GM18526 (cell line): ENCODE results near the gene GPR173.

Experiments used
- POLR2A ChIP-seq: IDR thresholded peaks from 3 replicates; pipeline ENCODE4 v1.6.1; 2011; ENCODE audit not compliant: insufficient read length; ENCODE audit errors: extremely low read depth

Gene GPR173

DNA sequence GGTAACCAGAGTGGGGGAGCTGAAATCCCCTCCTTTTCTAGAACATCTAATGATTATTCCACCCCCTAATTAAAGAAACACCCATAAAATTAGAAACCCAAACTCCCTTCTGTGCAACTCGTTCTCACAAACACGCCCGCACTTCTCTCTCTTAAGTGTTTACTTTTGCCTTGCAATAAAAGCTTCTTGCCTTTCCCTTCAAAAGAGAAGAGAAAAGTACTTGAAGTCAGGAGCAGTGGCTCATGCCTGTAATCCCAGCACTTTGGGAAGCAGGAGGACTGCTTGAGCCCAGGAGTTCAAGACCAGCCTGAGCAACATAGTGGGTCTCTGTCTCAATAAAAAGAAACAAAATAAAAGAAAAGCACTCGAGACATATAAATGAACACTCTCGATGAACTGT lies 3.6 kb upstream of the GPR173 start:
- TF ChIP-seq POLR2A, result no peak

DNA sequence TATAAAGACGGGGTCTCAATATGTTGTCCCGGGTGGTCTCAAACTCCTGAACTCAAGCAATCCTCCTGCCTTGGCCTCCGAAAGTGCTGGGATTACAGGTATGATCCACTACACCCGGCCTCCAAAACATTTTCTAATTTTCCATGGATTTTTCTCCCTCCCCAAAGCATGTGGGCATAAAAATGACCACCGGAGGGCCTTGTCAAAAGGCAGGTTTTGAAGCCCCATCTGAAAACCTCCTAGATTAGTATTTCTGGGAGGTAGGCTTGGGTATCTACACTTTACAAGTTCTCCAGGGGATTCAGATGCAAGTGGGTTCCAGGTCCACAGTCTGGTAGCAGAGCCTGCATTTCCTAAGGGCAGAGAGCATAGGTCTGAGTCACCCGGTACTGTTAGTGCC lies 1.4 kb upstream of the GPR173 start:
- no peak for TF ChIP-seq POLR2A

DNA sequence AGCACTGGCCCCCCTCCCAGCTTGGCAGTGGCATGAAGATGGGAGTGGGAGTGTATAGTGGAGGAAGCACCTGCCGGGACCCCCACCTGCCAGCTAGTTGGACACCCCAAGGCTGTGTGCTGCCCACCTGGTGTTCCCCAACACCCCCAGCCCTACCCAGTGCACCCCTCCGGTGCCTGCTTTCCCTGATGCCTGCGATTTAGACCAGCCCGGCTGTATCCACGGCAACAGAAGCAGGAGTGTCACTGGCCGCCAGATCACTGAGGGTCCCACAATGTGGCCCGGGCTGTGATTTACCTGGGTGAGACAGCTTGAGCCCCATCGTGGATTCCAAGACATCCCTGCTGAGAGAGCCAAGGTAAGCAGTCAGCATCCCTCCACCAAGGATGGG lies 533 bp downstream of the GPR173 start:
- no peak for TF ChIP-seq POLR2A

DNA sequence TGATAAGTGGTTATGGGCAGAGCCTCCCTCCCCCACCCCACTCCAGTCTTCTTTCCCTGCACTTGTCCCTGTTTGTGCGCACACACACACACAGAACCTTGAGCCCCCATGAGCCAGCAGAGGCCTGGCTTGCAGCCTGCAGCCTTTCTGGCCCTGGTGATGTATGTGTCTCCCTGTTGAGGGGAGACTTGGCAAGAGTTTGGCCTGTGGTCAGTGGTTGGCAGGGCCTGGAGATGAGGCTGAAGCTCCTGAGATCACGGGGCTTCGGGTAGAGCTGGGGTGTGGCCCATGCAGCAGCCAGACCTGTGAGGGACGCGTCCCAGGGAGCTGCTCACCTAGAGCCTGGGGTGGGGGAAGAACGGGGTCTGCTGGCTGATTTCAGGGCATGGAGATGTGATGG lies 2.3 kb downstream of the GPR173 start:
- no peak for TF ChIP-seq POLR2A

DNA sequence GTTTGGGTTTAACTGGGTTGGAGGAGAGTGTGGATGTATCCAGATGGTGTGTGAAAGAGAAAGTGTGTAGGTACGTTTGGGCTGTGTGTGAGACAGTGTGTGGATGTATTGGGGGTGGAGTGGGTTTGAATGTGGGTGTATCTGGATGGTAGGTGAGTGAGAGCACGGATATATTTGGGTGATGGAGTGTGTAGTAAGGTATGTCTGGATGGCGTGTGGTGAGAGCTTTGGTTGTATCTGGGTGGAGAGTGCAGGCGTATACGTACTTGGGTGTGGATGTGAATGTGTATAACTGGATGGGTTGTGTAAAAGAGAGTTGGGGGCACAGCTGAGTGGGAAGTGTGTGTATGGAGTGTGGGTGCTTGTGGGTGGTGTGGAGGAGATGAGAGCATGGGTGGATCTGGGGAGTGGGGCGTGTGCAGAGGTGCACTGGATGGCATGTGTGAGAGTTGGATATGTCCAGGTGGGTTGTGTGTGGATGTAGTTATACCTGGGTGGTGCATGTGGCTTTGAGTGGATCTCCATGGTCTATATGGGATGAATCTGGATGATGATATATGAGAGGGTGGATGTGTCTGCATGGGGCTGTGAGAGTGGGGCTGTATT lies 6.8 kb downstream of the GPR173 start:
- no peak for TF ChIP-seq POLR2A

DNA sequence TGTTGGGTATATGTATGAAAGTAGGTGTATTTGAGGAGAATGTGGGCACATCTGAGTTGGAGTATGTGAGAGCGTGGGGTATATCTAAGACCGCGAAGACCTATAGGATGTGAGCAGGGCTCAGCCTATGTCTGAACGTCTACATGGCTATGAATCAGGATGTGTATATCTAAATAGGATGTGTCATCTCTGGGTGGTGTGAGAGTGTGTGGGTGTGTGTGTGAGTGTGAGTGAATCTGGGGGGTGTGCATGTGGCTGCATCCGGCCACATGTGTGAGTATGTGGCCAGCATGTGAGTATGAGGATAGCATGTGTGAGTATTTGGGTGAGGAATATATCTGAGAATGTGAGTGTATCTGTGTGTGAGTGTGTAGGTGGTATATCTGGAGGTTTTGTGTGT lies 7.7 kb downstream of the GPR173 start:
- TF ChIP-seq POLR2A, result no peak

DNA sequence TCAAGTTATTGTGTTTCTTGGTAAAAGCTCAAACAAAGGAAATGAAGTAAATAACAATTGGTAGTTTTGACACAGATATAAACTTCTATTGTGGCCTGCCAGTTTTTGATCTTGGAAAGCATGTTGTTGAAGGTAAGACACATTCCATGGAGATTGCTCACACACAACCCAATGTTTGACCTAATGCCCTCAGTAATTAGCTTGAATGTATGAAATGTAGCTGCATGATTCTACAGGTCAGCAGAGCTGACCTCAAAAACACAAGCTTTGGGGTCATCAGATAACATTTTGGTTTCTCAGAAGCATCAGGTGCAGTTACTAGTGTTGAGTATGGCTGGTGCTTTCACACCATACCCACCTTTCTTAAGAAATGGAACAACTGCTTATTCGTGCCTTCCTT lies 16.5 kb downstream of the GPR173 start:
- TF ChIP-seq POLR2A, result no peak

DNA sequence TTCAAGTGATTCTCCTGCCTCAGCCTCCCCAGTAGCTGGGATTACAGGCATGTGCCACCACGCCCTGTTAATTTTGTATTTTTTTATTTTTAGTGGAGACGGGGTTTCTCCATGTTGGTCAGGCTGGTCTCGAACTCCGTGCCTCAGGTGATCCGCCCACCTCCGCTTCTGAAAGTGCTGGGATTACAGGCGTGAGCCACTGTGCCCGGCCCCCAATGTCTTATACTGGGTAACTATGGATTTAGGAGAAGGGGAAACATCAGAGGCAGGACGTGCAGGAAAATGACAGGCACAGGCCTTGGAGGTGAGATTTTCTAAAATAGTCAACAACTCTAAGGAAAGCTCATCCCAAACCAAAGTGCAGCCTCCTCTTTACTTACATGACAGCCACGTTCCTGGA lies 22.5 kb downstream of the GPR173 start:
- no peak for TF ChIP-seq POLR2A

DNA sequence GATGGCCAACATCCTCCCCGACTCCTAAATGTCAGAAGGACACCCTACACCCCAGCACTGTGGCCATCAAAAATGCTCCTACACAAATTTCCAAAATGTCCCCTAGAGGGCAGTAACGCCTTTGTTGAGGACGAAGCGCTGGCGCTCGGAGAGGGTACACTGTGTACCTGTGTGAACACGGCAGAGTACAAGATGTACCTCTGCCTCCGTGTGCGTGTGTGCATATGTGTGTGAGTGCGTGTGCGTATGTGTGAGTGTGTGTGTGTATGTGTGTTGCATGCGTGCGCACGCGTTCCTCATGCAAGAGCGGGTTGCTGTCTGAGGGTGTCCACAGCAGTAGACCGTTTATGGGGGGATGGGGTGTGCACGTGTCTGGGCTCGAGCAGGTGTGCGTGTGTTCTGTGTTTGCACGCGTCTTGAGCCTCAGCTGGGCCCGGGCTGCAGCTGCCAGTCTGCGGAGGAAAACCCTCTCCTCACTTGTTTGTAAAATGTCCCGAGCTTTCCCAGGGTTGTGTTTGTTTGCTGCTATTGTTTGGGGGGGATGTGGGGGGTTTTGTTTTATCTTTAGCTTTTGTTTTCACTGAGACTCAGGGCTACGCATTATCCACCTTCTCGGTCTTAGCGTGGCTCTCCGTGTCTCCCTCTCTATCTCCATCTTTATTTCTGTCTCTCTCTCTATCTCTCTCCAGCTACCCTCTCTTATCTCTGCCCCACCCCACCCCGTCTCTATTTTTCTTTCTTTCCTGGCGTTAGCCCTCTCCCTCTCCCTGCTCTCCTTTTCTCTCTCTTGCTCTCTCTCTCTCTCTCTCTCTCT lies 23.2 kb downstream of the GPR173 start:
- TF ChIP-seq POLR2A, result no peak

DNA sequence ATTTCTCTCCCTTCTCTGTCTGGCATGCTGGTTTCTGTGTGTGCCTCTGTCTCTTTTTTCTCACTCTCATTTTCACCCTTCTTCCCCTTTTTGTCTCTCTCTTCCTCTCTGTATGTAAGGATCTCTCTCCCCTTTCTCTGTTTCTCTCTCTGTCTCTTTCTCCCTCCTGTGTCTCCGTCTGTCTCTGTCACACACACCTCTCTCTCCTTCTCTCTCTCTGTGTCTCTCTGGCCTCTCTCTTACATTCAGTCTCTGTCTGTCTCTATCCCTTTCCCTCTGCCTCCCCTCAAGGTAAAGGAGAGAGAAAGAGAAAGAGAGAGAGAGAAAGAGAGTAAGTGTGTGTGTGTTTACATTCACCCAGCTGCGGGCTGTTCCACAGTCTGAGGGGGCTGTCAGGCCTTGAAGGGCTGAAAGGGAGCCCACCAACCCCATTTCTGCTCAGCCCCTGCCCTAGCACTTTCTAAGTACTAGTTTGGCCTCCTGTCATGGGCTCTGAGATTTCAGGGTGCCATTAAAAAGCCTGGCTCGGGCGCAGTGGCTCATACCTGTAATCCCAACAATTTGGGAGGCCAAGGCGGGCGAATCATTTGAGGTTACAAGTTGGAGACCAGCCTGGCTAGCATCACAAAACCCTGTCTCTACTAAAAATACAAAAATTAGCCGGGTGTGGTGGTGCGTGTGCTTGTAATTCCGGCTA lies 24.0 kb downstream of the GPR173 start:
- no peak for TF ChIP-seq POLR2A

DNA sequence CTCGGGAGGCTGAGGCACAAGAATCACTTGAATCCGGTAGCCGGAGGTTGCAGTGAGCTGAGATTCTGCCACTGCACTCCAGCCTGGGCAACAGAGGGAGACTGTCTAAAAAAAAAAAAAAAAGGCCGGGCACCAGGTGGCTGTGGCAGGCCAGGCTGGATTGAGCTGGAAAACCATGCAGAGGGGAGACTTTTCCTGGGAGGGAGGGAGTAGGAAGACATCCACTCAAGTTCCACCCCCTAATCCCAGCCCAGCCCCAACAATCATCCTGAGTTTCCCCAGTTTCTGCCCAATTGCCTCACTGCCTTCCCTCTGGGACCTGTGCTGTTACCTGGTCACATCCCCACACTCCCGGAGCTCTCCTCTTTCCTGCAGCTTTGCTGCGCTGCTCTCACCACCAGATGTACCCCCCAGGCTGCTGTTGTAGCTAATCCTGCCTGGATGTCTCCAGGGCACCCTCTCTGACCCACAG lies 24.6 kb downstream of the GPR173 start:
- TF ChIP-seq POLR2A, result no peak

DNA sequence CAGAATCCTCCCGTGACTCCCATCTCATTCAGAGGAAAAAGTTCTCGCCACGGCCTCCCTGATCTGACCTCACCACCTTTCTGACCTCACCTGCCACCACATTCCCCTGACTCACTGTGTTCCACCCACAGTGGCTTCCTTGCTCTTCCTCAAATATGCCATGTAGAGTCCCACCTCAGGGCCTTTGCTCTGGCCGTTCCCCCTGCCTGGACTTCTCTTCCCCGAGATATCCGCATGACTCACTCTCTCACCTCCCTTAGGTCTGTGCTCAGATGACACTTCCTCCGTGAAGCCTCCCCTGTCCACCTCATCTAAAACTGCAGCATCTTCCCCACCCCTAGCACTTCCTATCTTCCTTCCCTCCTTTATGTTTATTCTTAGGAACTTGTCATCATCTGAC lies 26.4 kb downstream of the GPR173 start:
- no peak for TF ChIP-seq POLR2A

DNA sequence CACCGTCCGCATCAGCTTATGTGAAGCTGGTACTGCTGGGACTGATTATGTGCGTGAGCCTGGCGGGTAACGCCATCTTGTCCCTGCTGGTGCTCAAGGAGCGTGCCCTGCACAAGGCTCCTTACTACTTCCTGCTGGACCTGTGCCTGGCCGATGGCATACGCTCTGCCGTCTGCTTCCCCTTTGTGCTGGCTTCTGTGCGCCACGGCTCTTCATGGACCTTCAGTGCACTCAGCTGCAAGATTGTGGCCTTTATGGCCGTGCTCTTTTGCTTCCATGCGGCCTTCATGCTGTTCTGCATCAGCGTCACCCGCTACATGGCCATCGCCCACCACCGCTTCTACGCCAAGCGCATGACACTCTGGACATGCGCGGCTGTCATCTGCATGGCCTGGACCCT lies 28.1 kb downstream of the GPR173 start:
- TF ChIP-seq POLR2A, result no peak

DNA sequence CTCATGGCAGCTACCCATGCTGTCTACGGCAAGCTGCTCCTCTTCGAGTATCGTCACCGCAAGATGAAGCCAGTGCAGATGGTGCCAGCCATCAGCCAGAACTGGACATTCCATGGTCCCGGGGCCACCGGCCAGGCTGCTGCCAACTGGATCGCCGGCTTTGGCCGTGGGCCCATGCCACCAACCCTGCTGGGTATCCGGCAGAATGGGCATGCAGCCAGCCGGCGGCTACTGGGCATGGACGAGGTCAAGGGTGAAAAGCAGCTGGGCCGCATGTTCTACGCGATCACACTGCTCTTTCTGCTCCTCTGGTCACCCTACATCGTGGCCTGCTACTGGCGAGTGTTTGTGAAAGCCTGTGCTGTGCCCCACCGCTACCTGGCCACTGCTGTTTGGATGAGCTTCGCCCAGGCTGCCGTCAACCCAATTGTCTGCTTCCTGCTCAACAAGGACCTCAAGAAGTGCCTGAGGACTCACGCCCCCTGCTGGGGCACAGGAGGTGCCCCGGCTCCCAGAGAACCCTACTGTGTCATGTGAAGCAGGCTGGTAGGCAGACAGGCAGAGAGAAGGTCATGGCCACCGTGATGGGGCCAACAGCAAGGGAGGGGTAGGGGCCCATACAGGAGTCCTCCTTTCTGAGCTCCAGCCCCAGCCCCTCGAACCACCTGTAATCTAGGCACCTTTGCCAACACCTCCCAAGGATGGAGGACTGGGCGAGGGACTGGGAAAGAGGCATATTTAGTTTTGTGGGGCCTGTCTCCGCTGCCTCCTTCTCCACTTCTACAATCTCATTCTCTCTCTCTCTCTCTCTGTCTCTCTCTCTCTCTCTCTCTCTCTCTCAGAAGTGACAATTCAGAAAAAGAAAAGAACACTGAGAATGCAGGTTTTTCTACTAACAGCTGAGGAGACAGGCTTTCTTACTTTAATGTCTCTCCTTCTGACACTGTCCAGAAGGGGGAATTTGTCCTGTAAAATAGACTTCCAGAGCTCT lies 28.9 kb downstream of the GPR173 start:
- no peak for TF ChIP-seq POLR2A

DNA sequence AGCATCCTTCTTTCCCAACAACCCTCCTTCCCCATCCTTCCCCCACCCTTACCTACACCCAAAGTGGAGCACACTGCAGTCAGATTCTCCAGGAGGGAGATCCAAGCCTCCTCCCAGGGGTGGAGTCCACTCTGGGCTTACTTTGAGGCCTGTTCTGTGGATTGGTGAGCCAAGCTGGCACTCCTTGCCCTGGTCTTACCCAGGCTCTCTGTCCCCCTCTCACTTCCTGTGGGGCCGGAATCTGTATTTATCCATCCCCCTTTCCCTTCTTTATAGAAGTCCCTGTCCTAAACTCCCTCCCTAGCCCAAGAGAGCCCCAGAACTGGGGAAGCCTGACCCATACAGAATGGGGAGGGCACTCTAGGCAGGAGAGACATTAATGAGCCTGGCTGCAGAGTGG lies 30.4 kb downstream of the GPR173 start:
- TF ChIP-seq POLR2A, result no peak
